HG03196 (cell line): ENCODE results near the gene KCTD2.

Experiments
- ATAC-seq: cut with Tn5 transposase; IDR thresholded peaks from one replicate; pipeline ENCODE4 v1.9.1; 2021; ENCODE audit not compliant: unreplicated experiment

The KCTD2 gene

DNA sequence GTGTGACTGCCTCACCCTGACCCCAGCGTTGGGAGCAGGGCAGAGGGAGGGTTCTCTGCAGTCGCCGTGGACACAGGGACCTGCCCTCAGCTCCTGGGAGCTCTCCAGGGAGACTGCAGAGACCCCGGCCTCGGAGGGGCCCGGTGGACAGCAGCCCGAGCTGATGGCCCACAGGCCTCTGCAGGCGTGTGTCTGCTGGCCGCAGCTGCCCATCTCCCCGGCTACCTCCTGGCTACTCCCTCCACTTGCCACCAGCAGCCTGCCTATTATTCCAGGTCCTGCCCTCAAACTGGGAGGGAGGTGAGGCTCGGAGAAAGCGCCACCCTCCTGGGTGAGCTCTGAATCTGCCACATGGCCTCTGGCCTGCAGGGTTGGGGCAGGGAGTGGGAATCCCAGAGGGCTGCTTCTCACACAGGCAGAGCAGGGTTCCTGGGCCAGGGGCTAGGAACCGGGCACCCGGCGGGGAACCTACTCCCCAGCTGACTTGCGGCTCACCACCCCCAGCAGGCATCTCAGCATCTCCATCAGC lies 47.9 kb downstream of the KCTD2 start:
- ATAC-seq: no peak

DNA sequence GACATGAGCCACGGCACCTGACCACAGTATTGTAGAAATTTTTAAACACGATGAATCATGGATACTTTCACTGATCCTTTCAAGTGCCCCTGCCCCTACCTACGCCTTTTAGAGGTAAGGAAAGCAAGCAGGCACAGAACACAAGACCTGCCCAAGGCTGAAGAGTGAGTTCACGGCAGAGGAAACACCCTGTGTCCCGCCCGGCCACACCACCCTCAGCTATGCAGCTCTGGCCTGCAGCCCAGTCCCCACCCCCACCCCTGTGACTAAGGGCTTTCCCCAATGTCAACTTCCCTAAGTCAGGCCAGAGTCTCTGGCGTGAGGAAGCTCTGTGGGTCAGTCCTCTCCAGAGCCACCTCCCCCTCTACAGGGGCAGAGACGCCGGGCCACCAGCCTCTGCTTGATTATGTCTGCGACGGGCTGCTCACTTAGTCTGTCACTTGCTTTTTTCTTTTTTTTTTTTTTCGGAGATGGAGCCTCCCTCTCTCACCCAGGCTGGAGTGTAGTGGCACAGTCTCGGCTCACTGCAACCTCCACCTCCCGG lies 49.1 kb downstream of the KCTD2 start:
- no peak for ATAC-seq

DNA sequence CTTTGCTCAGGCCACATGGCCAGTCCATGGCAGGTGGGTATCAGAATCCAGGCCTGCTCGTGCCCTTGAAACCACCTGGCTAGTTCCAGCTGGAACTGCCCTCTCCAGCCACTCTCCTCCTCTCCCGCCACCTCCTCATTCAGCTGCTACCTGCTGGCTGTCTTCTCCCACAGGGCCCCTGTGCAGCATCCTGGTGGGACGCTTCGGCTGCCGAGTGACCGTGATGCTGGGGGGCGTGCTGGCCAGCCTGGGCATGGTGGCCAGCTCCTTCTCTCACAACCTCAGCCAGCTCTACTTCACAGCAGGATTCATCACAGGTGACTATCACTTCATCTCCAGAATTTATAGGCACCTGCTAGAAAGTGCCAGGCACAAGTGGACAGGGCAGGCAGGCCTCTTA lies 50.8 kb downstream of the KCTD2 start:
- ATAC-seq: no peak

GRCh38 chr17:75098861-75099260 lies 51.8 kb downstream of the KCTD2 start:
- no peak for ATAC-seq

DNA sequence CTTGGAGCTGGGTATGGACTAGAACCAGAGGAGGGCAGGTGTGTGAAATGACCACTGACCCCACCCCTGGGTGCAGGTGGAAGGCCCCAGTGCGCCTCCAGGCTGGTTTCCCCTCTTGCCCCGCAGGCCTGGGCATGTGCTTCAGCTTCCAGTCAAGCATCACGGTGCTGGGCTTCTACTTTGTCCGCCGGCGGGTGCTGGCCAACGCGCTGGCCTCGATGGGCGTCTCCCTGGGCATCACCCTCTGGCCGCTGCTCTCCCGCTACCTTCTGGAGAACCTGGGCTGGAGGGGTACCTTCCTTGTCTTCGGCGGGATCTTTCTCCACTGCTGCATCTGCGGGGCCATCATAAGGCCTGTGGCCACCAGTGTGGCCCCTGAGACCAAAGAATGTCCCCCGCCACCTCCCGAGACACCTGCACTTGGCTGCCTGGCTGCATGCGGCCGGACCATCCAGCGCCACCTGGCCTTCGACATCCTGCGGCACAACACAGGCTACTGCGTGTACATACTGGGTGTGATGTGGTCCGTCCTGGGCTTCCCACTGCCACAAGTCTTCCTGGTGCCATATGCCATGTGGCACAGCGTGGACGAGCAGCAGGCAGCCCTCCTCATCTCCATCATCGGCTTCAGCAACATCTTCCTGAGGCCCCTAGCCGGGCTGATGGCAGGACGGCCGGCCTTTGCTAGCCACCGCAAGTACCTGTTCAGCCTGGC lies 53.0 kb downstream of the KCTD2 start:
- ATAC-seq: no peak

DNA sequence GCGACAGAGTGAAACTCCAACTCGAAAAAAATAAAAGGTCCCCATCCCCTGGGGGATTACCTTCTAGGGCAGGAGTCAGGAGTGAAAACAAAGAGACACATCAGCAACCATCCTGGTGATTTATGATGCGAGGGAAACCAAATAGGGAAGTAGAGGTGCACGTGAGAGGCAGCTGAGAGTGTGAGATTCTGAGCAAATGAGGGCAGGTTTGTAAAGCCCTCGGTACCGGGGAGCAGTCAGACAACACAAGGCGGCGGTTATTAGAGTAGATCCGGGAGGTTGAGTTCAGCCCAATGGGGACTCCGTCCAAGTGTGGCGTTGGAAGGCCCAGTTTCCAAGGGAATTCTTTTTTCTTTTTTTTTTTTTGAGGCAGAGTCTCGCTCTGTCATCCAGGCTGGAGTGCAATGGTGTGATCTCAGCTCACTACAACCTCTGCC lies 55.4 kb downstream of the KCTD2 start:
- no peak for ATAC-seq

DNA sequence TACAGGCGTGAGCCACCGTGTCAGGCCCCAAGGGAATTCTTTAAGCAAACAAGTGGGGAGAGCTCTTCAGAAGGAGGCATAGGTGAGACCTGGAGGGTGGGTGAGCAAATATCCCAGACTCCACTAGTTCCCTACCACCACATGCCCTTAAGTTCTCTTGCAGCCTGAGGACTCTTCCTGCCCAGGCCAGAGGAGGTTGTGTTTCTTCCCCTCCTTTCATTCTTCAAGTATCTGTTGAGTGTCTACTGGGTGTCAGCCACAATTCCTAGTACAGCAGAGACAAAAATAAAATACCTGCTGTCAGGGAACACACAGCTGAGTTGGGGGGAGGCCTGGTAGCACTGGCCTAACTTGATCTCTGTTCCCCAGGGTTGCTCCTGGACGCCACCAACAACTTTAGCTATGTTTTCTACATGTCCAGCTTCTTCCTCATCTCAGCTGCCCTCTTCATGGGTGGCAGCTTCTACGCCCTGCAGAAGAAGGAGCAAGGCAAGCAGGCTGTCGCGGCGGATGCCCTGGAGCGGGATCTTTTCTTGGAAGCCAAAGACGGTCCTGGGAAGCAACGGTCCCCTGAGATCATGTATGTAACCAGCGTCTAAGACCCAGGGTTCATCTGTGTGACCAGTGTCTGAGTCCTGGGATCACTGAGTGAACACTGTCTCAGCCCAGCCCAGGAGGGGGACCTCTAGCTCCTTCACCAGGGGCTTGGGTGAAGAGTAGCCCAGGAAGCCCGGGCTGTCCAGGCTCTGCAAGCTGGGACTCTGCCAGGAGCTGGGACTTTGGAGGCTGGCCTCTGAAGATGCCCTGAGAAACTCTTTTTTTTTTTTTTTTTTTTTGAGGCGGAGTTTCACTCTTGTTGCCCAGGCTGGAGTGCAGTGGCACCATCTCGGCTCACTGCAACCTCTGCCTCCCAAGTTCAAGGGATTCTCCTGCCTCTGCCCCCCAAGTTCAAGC lies 56.9 kb downstream of the KCTD2 start:
- no peak for ATAC-seq

DNA sequence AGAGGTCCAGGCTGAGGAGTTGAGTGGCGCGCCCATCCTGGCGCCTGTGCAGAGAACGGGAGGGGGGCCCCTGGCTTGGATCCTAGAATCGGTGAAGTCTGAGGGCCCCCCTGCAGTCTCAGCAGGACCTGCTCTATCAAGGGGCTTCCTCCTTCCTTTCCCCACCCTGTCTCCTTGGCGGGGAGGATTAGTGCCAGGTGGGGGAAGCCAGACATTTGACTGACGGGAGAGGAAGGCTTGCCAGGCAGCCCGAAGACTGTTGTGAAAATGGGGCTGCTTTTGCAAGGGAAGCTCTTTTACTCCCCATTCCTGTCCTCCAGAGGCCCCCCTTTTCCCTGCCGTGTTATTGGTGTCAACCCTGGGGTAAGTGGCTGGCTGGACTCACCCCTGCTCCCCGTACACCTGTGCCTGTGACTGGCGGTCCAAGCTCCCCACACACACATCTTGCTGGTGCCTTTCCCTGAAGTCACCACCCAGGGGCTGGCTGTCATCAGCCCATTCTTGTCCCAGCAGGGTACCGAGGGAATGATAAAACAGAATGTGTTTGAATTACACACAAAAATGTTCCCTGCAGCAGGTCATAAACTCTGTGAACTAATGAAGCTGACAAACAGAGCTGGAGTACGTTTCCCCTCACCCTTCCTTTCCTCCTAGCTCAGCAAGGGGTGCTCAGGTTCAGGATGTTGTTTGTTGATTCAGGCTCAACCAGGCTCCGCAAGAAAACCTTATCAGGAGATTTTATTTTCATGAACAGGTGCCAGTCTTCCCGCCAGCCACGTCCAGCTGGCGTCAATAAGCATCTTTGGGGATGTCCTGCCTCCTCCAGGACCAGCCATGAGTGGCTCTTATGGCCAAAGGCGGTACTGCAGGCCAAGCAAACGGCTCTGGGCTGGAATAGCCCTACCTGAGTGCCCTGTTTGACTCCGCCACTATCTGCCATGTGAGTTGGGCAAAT lies 58.4 kb downstream of the KCTD2 start:
- no peak for ATAC-seq

DNA sequence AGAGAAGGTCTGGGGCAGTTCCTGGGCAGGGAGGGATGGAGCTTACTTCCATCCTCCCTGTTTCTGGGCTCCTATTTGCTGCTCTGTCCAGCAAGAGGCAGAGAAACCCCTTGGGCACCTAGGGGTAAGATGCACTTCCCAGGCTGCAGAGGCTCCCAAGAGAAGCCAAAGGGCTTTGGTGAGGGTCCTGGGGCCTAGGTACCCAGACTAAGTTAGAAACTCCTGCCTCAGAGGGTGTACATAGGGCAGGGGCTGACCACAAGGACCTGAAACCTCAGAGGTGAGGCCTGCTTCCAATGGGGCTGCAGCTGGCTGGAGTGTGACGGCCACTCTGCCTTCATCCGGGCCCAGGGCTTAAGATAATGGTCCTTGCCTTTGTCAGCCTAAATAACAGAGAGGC lies 61.2 kb downstream of the KCTD2 start:
- ATAC-seq: no peak

GRCh38 chr17:75109046-75109406 lies 62.0 kb downstream of the KCTD2 start:
- ATAC-seq: no peak

DNA sequence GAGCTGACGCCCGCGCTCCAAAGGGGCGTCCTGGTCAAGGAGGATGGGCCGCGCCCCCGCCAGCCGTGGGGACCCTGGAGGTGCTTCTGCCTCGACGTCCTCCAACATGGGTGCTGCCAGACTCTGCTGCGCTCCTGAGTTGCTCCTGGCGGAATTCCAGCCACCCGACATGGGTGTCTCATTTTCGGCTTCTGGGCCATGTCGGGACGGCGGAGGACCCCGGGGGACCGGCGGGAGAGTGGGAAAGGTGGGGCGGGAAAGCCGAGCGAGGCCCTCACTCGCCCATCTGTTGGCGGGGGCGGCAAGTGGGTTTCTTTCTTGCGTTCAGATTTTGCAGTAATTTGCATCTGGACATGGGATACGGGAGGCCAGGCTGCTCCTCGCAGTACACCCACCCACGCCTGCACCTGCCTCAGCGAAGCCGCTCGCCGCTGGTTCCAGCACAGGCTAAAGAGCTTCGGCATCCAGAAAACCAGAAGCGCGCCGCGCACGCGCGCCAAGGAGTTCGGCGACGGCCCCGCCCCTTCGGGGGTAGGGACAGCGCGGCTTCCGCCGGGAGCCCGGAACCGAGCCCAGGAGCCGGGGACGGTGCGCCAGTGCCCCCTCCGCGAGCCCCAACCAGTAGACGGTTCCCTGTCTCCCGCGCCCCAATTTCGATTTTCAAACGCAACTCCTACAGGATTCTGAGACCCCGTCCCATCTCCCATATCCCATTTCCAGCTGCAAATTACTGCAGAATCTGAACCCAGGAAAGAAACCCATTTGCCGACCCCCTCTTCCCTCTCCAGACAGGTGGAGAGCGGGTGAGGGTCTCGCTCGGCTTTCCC lies 62.6 kb downstream of the KCTD2 start, which contains the start of gene ARMC7:
ARMC7 (plus strand) TSS at position 563 of the 827 bp plus-strand sequence. CDS start 320 bp downstream, outside the sequence.
- ATAC-seq: peak; percentile 55

- ATAC-seq: no peak
These were observed 63.4 kb downstream of the KCTD2 start for GRCh38 chr17:75110234-75110937.

- ATAC-seq: no peak
These were observed 64.8 kb downstream of the KCTD2 start for GRCh38 chr17:75111777-75112335.

- peak; percentile 44 for ATAC-seq
These were observed 67.0 kb downstream of the KCTD2 start for GRCh38 chr17:75113798-75114551.

- no peak for ATAC-seq
These were observed 67.7 kb downstream of the KCTD2 start for GRCh38 chr17:75114552-75115314.
